Muscle layer of duodenum (tissue), 2 donors: ENCODE data around the gene LMTK2.

Experiments used
- H3K27ac ChIP-seq: one replicate; pipeline ENCODE4 v1.7.0; 2013; ENCODE audit warnings: mild to moderate bottlenecking, low read length
- H3K27me3 ChIP-seq: one replicate; pipeline ENCODE4 v1.7.0; 2013; ENCODE audit warnings: low read depth, mild to moderate bottlenecking, control low read depth, low read length
- H3K36me3 ChIP-seq, 2 donors: one replicate each; pipeline ENCODE4 v1.7.0; 2013; ENCODE audit warnings: low read length in 2 of 2, control low read depth in 1 of 2, mild to moderate bottlenecking in 1 of 2; ENCODE audit not compliant: insufficient read depth in 2 of 2, control insufficient read depth in 1 of 2
- H3K4me1 ChIP-seq, 2 donors: one replicate each; pipeline ENCODE4 v1.7.0; 2013; ENCODE audit warnings: low read length in 2 of 2, mild to moderate bottlenecking in 2 of 2, control low read depth in 1 of 2, moderate library complexity in 1 of 2; ENCODE audit not compliant: insufficient read depth in 2 of 2, control insufficient read depth in 1 of 2
- H3K4me3 ChIP-seq, 2 donors: one replicate each; pipeline ENCODE4 v1.7.0; 2013; ENCODE audit warnings: low read length in 2 of 2, low read depth in 1 of 2, mild to moderate bottlenecking in 1 of 2
- H3K9me3 ChIP-seq, 2 donors: one replicate each; pipeline ENCODE4 v1.7.0; 2013; ENCODE audit warnings: low read length in 2 of 2, control low read depth in 1 of 2, mild to moderate bottlenecking in 1 of 2; ENCODE audit not compliant: control insufficient read depth in 1 of 2
- donor health status: healthy.

The LMTK2 gene

DNA sequence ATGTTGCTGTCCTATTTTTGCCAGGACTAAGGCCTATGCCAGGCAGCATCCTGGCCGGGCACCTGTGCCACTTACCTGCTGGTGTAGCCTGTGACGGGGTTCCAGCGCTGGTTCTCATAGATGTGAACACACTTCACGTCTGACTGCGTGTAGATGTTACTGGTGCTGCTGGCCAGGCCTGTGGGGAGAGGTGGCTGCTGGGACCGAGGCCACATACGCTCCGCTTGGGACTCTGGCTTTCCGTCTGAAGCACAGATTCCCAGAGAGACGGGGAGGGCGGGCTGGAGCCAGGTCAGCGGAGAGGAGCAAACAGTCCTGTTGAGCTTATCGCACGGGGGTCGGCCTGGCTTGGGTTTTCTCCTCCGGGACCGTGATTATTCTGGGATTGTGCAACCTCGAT, 121.3 kb downstream of the LMTK2 start:
- Histone ChIP-seq H3K27me3 (no peaks in the 10 kb centered on the region), H3K4me1 (no peaks in the 10 kb centered on the region), H3K36me3 (peaks cover 3 to 54% of the 10 kb centered on the region in 2 donors), H3K9me3 (no peaks in the 10 kb centered on the region), H3K27ac (no peak overlapping the region), H3K4me3 (no peak overlapping the region)

DNA sequence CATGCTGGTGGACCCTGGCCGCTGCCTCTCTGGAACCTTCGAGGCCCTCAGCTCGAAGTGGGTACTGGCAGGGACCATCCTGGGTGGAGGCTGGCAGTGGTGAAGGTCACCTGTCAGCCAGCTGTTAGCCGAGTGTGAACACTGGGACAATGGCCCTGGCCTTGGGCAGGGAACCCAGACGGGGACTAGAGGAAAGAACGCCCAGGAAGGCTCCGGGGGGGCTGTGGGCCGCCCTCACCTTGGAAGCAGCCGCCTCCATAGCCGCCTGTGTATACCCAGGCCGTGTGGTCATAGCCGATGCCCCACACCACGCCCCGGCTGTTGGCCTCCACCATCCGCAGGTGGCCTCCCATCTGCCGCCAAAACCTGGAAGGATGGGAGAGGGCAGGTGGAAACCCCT, 122.1 kb downstream of the LMTK2 start:
- Histone ChIP-seq H3K36me3 (peaks cover 3 to 61% of the 10 kb centered on the region in 2 donors), H3K27me3 (no peaks in the 10 kb centered on the region), H3K4me1 (no peaks in the 10 kb centered on the region), H3K4me3 (no peak overlapping the region), H3K27ac (no peak overlapping the region), H3K9me3 (no peaks in the 10 kb centered on the region)

DNA sequence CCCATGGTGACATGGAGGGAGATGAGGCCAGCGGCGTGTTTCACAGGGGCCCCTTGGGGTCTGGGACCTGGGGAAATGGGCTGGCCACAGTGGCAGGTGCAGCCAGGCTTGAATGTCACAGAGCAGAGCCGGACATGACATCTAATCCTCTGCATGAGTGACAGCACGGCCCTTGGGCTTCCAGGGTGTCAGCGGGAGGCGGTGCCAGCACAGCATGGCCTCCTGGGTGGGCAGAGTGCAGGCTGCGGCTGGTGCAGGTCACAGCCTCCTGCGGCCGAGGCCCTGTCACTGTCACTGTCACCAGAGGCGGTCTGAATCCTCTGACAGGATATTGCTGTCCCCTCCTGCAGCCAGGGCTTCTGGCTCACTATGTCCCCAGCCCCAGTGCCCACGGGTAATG, 122.8 kb downstream of the LMTK2 start:
- Histone ChIP-seq H3K9me3 (no peaks in the 10 kb centered on the region), H3K27ac (no peak overlapping the region), H3K4me1 (no peaks in the 10 kb centered on the region), H3K36me3 (peaks cover 3 to 65% of the 10 kb centered on the region in 2 donors), H3K4me3 (no peak overlapping the region), H3K27me3 (no peaks in the 10 kb centered on the region)

DNA sequence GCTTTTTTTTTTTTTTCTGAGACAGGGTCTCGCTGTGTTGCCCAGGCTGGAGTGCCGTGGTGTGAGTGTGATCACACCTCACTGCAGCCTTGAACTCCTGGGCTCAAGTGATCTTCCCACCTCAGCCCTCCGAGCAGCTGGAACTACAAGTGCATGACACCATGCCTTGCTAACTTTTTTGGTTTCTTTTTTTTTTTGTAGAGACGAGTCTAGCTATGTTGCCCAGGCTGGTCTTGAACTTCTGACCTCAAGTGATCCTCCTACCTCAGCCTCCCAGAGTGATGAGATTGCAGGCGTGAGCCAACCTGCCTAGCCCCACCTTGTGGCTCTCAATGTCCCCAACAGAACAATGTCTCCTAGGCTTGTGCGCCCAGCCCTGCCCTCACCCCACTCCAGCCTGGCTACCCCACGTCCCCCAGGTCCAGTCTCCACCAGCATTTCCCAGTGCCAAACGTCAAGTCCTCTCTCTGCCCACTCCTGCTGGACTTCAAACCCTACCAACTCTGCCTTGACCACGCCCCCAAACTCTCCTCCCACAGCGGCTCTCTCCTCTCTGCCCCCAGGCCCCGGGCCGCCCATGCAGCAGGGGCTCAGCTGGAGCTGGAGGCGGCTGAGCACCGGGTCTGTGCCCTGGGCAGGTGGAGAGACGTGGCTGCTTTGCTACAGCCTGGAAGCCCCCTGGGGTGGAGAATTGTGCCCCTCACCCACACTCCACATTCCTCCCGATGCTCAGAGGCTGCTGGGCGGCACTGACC, 123.5 kb downstream of the LMTK2 start:
- Histone ChIP-seq H3K27ac (no peak overlapping the region), H3K36me3 (peaks cover 3 to 61% of the 10 kb centered on the region in 2 donors), H3K4me3 (no peak overlapping the region)

DNA sequence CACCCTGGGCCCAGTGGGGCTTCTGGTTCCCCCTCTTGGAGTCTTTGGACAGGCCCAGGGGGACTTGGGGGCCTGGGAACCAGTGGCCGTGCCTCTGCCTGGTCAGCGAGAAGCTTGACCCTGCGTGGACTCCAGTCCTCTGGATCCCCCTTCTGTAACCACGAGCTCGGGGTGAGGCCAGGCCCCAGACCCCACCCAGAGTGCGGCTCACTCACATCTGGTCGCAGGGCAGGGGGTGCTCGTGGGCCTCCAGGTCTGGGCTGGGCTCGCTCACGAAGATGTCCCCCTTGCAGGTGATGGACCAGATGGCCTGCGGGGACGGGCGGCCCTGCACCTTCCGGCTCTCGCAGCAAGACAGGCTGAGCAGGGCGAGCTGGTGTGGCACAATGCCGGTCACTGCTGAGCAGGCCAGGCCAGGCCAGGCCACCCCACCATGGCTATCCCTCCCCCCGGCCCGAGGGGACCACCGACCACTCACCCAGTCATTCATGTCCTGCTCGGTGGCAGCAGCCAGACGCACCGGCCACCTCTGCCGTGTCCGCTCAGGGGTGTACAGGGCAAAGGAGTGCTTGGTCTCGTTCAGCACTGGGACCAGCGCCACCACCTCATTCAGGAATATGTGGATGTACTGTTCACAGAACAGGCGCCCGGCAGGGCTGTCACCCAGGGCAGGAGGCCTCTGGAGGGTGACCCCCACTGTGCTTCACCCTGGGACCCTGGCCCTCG, 124.2 kb downstream of the LMTK2 start:
- Histone ChIP-seq H3K36me3 (peaks cover 3 to 65% of the 10 kb centered on the region in 2 donors), H3K4me1 (no peaks in the 10 kb centered on the region)

More for the DNA sequence above, 123.5 kb downstream of the LMTK2 start:
- Histone ChIP-seq H3K9me3 (no peaks in the 10 kb centered on the region), H3K4me1 (no peaks in the 10 kb centered on the region), H3K27me3 (no peaks in the 10 kb centered on the region)

DNA sequence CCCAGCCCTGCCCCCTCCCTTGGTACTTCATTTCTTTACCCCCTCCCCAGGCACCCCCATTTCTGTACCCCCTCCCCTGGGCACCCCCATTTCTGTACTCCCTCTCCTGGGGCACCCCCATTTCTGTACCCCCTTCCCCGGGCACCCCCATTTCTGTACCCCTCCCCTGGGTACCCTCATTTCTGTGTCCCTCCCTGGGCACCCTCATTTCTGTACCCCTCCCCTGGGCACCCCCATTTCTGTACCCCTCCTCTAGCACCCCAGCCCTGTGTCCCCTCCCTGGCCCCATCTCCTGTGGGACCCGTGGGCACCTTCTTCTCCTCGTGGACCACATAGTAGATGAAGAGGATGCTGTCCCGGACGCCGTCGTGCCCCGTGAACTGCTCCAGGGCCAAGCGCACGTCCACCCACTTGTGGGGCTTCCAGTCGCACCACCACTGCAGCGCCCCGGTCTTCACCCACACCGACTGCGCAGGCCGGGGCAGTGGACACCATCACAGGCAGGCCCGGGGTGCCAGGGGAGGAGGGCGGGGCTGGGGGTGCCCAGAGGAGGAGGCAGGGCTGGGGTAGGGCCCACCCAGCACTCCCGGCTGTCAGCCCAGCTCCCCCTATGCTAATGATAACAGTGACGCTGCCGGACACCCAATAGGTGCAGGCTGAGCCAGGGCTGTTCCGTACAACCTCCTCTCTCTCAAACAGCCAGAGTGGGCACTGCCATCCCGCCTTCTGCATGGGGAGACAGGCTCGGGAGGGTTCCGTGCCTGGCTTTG, 125.0 kb downstream of the LMTK2 start:
- no peak overlapping the region for H3K27ac ChIP-seq
- no peaks in the 10 kb centered on the region for H3K4me1 ChIP-seq
- peaks cover 0 to 73% of the 10 kb centered on the region in 2 donors for H3K36me3 ChIP-seq
- H3K9me3 ChIP-seq, result no peaks in the 10 kb centered on the region
- H3K27me3 ChIP-seq, result no peaks in the 10 kb centered on the region
- H3K4me3 ChIP-seq, result no peak overlapping the region

More for the DNA sequence above, 124.2 kb downstream of the LMTK2 start:
- Histone ChIP-seq H3K4me3 (no peak overlapping the region), H3K9me3 (no peaks in the 10 kb centered on the region), H3K27ac (no peak overlapping the region), H3K27me3 (no peaks in the 10 kb centered on the region)

DNA sequence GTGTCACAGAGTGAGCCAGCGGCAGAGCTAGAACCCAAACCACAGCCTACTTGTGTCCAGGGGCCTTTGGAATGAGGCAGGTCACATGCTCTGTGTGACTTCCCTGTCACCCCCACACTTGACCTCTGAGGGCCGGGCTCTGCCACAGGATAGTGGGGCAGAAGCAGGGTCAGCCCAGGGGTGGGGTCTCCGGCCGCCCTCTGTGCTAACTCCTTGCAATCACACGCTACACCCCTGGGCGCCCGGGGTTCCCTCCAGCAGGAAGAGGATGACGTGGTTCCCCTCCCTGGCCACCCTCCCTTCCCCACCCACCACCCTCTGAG, 125.6 kb downstream of the LMTK2 start:
- Histone ChIP-seq H3K4me1 (no peaks in the 10 kb centered on the region), H3K27ac (no peak overlapping the region), H3K9me3 (no peaks in the 10 kb centered on the region), H3K36me3 (peaks cover 0 to 73% of the 10 kb centered on the region in 2 donors), H3K4me3 (no peak overlapping the region), H3K27me3 (no peaks in the 10 kb centered on the region)

DNA sequence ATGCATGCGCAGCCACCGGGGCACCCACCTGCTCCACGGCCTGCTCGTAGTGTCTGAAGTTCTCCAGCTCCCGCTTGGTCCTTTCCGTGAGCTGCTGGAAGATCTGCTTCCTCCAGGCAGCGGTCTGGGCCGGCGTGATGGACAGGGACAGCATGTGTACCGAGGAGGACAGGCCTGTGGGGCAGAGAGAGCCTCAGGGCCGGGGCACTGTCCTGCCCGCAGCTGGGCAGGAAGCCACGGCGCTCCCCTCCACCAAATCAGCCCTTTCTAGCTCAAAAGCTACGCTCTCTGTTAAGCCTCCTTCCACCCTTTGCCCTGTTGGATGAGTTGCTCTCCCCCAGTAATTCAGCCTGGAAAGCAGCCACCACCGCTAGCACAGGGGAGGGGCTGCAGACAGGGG, 126.1 kb downstream of the LMTK2 start:
- H3K4me3 ChIP-seq, result no peak overlapping the region
- H3K9me3 ChIP-seq, result no peaks in the 10 kb centered on the region
- no peaks in the 10 kb centered on the region for H3K4me1 ChIP-seq
- H3K36me3 ChIP-seq, result peaks cover 0 to 73% of the 10 kb centered on the region in 2 donors
- H3K27ac ChIP-seq, result no peak overlapping the region
- no peaks in the 10 kb centered on the region for H3K27me3 ChIP-seq

DNA sequence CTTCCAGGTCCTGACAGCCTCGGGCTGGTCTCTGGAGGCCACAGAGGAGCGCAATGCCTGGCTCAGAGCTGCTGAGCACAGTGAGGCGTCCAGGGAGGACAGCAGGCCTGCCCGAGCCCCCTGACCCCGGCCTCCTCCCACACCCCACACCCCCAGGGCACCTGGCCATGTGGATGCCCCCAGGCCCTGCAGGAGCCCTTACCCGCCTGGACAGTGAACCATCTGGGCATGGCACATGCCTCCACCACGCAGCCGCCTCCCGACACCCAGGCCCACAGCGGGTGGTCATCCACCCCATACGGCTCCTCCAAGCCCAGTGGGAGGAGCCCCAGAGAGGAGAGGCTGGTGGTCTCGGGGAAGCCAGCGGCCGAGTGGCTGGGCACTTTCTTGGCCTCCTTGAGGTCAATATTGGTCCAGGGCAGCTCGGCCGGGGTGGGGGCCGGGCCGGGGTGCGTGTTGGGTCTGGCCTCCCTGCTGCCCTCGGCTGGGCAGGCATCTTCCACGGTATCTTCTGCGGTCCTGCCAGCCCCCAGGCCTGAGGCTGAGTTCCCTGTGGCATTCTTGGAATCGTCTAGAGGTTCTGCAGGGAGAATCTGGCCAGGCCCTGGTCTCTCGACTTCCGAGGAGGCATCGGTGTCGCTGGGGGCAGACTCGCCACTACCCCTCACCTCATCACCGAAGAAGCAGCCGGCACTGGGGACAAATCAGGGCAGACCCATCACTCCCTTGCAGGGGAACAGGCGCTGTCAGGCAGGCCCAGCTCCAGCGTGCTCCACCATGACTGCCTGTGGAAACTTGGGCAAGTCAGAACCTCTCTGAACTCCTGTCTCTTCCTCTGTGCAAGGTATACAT, 126.8 kb downstream of the LMTK2 start:
- Histone ChIP-seq H3K36me3 (peaks cover 6 to 73% of the 10 kb centered on the region in 2 donors), H3K27me3 (no peaks in the 10 kb centered on the region), H3K9me3 (no peaks in the 10 kb centered on the region), H3K27ac (no peak overlapping the region), H3K4me1 (no peaks in the 10 kb centered on the region), H3K4me3 (no peak overlapping the region)

DNA sequence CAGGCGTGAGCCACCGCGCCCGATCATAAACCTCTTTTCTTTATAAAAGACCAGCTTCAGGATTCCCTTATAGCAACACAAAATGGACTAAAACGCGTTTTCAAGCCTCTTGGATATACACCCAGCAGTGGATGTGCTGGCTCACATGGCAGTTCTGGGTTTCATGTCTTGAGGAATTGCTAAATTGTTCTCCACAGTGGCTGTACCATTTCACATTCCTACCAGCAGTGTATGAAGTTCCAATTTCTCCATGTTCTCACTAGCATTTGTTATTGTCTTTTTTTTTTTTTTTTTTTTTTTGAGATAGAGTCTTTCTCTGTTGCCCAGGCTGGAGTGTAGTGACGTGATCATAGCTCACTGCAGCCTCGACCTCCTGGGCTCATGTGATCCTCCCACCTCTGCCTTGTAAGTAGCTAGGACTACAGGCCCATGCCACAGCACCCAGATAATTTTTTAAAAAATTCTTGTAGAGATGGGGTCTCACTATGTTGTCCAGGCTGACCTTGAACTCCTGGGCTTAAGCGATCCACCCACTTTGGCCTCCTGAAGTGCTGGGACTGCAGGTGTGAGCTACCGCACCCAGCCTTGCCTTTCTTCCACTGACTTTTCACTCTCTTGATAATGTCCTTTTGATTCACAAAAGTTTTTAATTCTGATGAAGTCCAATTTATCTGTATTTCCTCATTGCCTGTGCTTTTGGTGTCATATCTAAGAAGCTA, 127.9 kb downstream of the LMTK2 start:
- H3K4me1 ChIP-seq, result no peaks in the 10 kb centered on the region
- no peak overlapping the region for H3K4me3 ChIP-seq
- no peaks in the 10 kb centered on the region for H3K9me3 ChIP-seq
- no peaks in the 10 kb centered on the region for H3K27me3 ChIP-seq
- H3K27ac ChIP-seq, result no peak overlapping the region
- H3K36me3 ChIP-seq, result peaks cover 10 to 65% of the 10 kb centered on the region in 2 donors
